Transverse colon (tissue), 4 donors: Measurements from ENCODE around the gene KIF3A.

Source experiments
- CTCF ChIP-seq, 5 experiments: fragments of 200-600 bp in 3 of 5; fragments of 450-650 bp in 2 of 5; sonication (generic) in 3 of 5; IDR thresholded peaks; 1 replicate in 2 of 5; 2 replicates in 3 of 5; pipeline ENCODE4 v1.5.1; 2016 to 2017; ENCODE audit warnings: antibody characterized with exemption in 5 of 5, inconsistent platforms in 3 of 5, mild to moderate bottlenecking in 2 of 5, moderate library complexity in 1 of 5
- POLR2A ChIP-seq: fragments of 450-650 bp; IDR thresholded peaks from one replicate; pipeline ENCODE4 v1.6.1; 2016; ENCODE audit warnings: antibody characterized with exemption, mild to moderate bottlenecking, moderate library complexity
- POLR2AphosphoS5 ChIP-seq, 3 donors: sonication (generic); formaldehyde crosslinking; IDR thresholded peaks; one replicate each; pipeline ENCODE4 v1.6.1; 2016; ENCODE audit warnings: antibody characterized with exemption in 3 of 3

GRCh38 chr5:132729896-132730295 lies 7.5 kb downstream of the KIF3A start:
- TF ChIP-seq CTCF (IDR thresholded peaks at IDR 0.05) (no peak), POLR2AphosphoS5 (IDR thresholded peaks at IDR 0.05) (no peak), POLR2A (no peak)
